K562 (cell line): ENCODE measurements around the gene CPA2. TPM values are rescaled to one million over a fixed set of nuclear protein-coding genes. Genes with fewer than 3 reads are reported as not detected.

Experiments used
- ATAC-seq: fragments of 200-7000 bp; cut with Tn5 transposase; 3 replicates; pipeline ENCODE4 v1.9.1; 2020; ENCODE audit warnings: moderate library complexity
- BruUV-seq: library from RNA; stranded (reverse); fragments of 400-500 nt; replicated peaks from 2 replicates; lab custom pipeline; 2021; lab: Mats Ljungman, UMichigan
- CTCF ChIA-PET: fragments of 300-600 bp; formaldehyde crosslinking; extraction: SDS; loops from one replicate; lab custom pipeline; 2021; ENCODE audit warnings: low intra/inter-chr PET ratio; lab: Yijun Ruan, JAX
- POLR2A ChIA-PET: fragments of 300-600, 350-650 bp; sonication (Branson Sonifier 250); formaldehyde crosslinking; extraction: SDS; loops from one replicate; lab custom pipeline; 2021; ENCODE audit warnings: antibody characterized with exemption, inconsistent platforms; lab: Yijun Ruan, JAX
- DNase-seq, 4 experiments: peaks; one replicate each; pipeline versions ENCODE4 v3.0.0 to v3.0.0-alpha.2; 2011 to 2018; ENCODE audit warnings: low spot score in 3 of 4, mixed read lengths in 3 of 4; ENCODE audit errors: extremely low read depth in 1 of 4
- FAIRE-seq: peaks from 2 replicates; lab custom pipeline; 2011; peaks lifted over from hg19 to GRCh38; lab: Jason Lieb, UNC
- H2AFZ ChIP-seq: 2 replicates; pipeline ENCODE4 v1.6.0; 2011; ENCODE audit warnings: low read depth, low read length, control low read depth, inconsistent platforms
- H3K27ac ChIP-seq: fragments of 200-600 bp; 3 replicates; pipeline ENCODE4 v1.8.0; 2011; ENCODE audit warnings: low read depth, mild to moderate bottlenecking, control low read depth, inconsistent platforms, low read length, moderate library complexity, mixed read lengths; ENCODE audit errors: extremely low read depth
- H3K27me3 ChIP-seq, 2 experiments: fragments of 300-600 bp in 1 of 2; 2 replicates in 1 of 2; 3 replicates in 1 of 2; pipeline versions ENCODE4 v1.6.0 to v1.8.0; 2011; ENCODE audit warnings: inconsistent platforms in 2 of 2, low read length in 2 of 2, mild to moderate bottlenecking in 1 of 2, mixed read lengths in 1 of 2, moderate library complexity in 1 of 2; ENCODE audit not compliant: control insufficient read depth in 2 of 2, insufficient read depth in 2 of 2
- H3K36me3 ChIP-seq: fragments of 300-600 bp; 3 replicates; pipeline ENCODE4 v1.8.0; 2011; ENCODE audit warnings: mild to moderate bottlenecking, low read length, inconsistent platforms; ENCODE audit not compliant: control insufficient read depth, insufficient read depth
- H3K4me1 ChIP-seq, 2 experiments: fragments of 200-600 bp in 1 of 2; replicated peaks in 1 of 2; 2 replicates in 1 of 2; 3 replicates in 1 of 2; pipeline versions ENCODE4 v1.5.1 to v1.8.0; 2011; ENCODE audit warnings: inconsistent platforms in 2 of 2, low read length in 2 of 2, mild to moderate bottlenecking in 1 of 2, mixed read lengths in 1 of 2, moderate library complexity in 1 of 2; ENCODE audit not compliant: control insufficient read depth in 2 of 2, insufficient read depth in 2 of 2
- H3K4me2 ChIP-seq: 2 replicates; pipeline ENCODE4 v1.6.1; 2011; ENCODE audit warnings: low read length, control low read depth, inconsistent platforms, mixed read lengths; ENCODE audit not compliant: insufficient read depth
- H3K4me3 ChIP-seq: fragments of 200-600 bp; sonication (generic), shearing (Covaris generic); 2 replicates; pipeline ENCODE4 v1.5.1; 2016; ENCODE audit warnings: control low read depth, inconsistent platforms
- H3K79me2 ChIP-seq: fragments of 200-600 bp; 3 replicates; pipeline ENCODE4 v1.8.0; 2011; ENCODE audit warnings: low read length, inconsistent platforms; ENCODE audit not compliant: control insufficient read depth, insufficient read depth
- H3K9ac ChIP-seq, 2 experiments: 2 replicates each; pipeline versions ENCODE4 v1.6.0 to v1.6.1; 2011; ENCODE audit warnings: low read depth in 2 of 2, low read length in 2 of 2, control low read depth in 1 of 2, inconsistent platforms in 1 of 2, mild to moderate bottlenecking in 1 of 2, mixed read lengths in 1 of 2; ENCODE audit not compliant: insufficient read depth in 1 of 2
- H3K9me1 ChIP-seq: one replicate; pipeline ENCODE4 v1.6.0; 2011; ENCODE audit warnings: inconsistent platforms, mild to moderate bottlenecking, low read length, moderate library complexity; ENCODE audit not compliant: control insufficient read depth, insufficient read depth
- H3K9me3 ChIP-seq: replicated peaks from 2 replicates; pipeline ENCODE4 v1.5.1; 2011; ENCODE audit warnings: low read depth, low read length, inconsistent platforms; ENCODE audit not compliant: control insufficient read depth, insufficient read depth
- H4K20me1 ChIP-seq: replicated peaks from 2 replicates; pipeline ENCODE4 v1.6.1; 2011; ENCODE audit warnings: low read length, inconsistent platforms, mixed read lengths; ENCODE audit not compliant: control insufficient read depth, insufficient read depth
- CBX3 ChIP-seq, 2 experiments: IDR thresholded peaks; 1 replicate in 1 of 2; 2 replicates in 1 of 2; pipeline ENCODE4 v1.6.1; 2012; ENCODE audit warnings: inconsistent platforms in 2 of 2, low read length in 2 of 2, borderline replicate concordance in 1 of 2, control low read depth in 1 of 2
- FOXM1 ChIP-seq, 2 experiments: fragments of 450-650 bp in 1 of 2; sonication (generic) in 1 of 2; formaldehyde crosslinking in 1 of 2; IDR thresholded peaks; 2 replicates each; pipeline versions ENCODE4 v1.6.1 to v1.9.0; 2017 to 2022; ENCODE audit warnings: low read depth in 2 of 2, mild to moderate bottlenecking in 2 of 2, missing genetic modification reagents in 1 of 2, moderate library complexity in 1 of 2
- HLTF ChIP-seq: fragments of 450-650 bp; IDR thresholded peaks from 2 replicates; pipeline ENCODE4 v1.6.1; 2016
- LEF1 ChIP-seq: fragments of 450-650 bp; IDR thresholded peaks from 2 replicates; pipeline ENCODE4 v1.6.1; 2016; ENCODE audit warnings: mild to moderate bottlenecking
- STAG1 ChIP-seq: sonication (generic); formaldehyde crosslinking; IDR thresholded peaks from 2 replicates; pipeline ENCODE4 v1.5.0; 2020; ENCODE audit warnings: missing genetic modification reagents, borderline replicate concordance
- TRIM24 ChIP-seq, 2 experiments: fragments of 450-650 bp; IDR thresholded peaks; 2 replicates each; pipeline ENCODE4 v1.6.1; 2016
- TRIM28 ChIP-seq: fragments of 450-650 bp; IDR thresholded peaks from 2 replicates; pipeline ENCODE4 v1.6.1; 2017
- ZEB2 ChIP-seq: fragments of 450-650 bp; IDR thresholded peaks from 2 replicates; pipeline ENCODE4 v1.6.1; 2016
- WGBS: fragments of 100-300 bp; shearing (Covaris generic); methylation state at CpG from one replicate; pipeline ENCODE4 v1.1.6; 2016; ENCODE audit warnings: low coverage, mixed read lengths; ENCODE audit not compliant: insufficient coverage; ENCODE audit errors: missing lambda C conversion rate; 5-methylcytosine and 5-hydroxymethylcytosine counted together
- in situ Hi-C: fragments of 300-500 bp; cut with MboI; formaldehyde crosslinking; loops from 4 replicates; pipeline ENCODE4 v1.15.0; 2018; ENCODE audit warnings: inconsistent platforms, mixed read lengths
- intact Hi-C: fragments of 100-400 bp; cut with micrococcal nuclease; formaldehyde crosslinking; loops from 2 replicates; pipeline ENCODE4 v1.14.2; 2022
- polyA plus RNA-seq, 8 experiments: library from polyadenylated mRNA; depleted of rRNA in 4 of 8; stranded (reverse) in 5 of 8; unstranded in 3 of 8; fragments of >200 nt; fragmentation: Nextera tagmentation in 2 of 8; fragmentation: Illumina TruSeq in 1 of 8; extraction: Ambion mirVana in 2 of 8; extraction: Trizol in 1 of 8; gene quantifications; 2 replicates each; pipeline versions ENCODE4 v1.2.1 to v1.2.3, GENCODE V29; 2011 to 2014; ENCODE audit warnings: inconsistent platforms in 1 of 8, missing spikeins in 1 of 8
- total RNA-seq, 7 experiments: library from RNA; depleted of rRNA in 6 of 7; stranded (reverse); fragments of >200 nt in 6 of 7; fragmentation: Illumina TruSeq in 2 of 7; extraction: Trizol in 2 of 7; gene quantifications; 2 replicates each; pipeline versions ENCODE4 v1.2.1 to v1.2.3, GENCODE V29; 2011 to 2021; ENCODE audit warnings: low replicate concordance in 1 of 7
- TF ChIP-seq, protein P1 (sequence below): fragments of 200-600 bp; sonication (generic); IDR thresholded peaks from one replicate; pipeline ENCODE4 v1.6.1; 2012; ENCODE audit warnings: mild to moderate bottlenecking, low read depth, low read length, inconsistent platforms
- TF ChIP-seq, protein P2 (sequence below): fragments of 250-450 bp; sonication (Bioruptor Pico); IDR thresholded peaks from 2 replicates; pipeline ENCODE4 v1.5.1; 2021; ENCODE audit warnings: mild to moderate bottlenecking

Gene CPA2
- total and polyA plus RNA-seq, 9 of the 15 experiments (the other 6 are each of a cell fraction or from before 2014, with no cell fraction given): 0.04 to 0.84 (median 0.09) TPM; not detected in 4

DNA sequence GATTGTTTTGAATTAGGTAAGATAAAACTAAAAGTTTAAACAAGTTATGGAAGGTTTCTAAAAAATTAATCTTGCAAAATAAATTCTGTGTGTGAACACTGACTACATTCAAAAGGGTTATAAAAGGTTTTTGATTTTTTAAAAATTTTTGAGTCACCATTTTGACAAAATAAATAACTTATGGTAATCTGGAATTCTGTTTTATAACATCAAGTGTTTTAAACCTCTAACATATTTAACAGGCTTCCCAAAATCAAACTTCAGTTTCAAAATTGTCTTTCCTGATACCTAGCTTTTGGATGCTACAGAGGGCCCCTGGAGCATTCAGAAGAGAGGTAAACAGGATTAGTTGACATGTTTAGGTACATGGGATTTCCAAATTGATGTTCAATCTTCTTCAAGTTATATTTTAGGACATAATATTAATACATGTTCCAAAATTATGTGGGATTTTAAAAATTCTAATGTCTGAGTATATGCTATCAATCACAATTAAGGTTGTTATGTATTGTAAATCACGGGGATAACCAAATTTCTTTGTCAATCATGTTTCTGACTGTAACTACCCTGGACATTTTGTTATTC lies 8.1 kb upstream of the CPA2 start:
- WGBS: 0% methylated on average over 1 of the region's 1 CpG
- POLR2A ChIA-PET: no interaction called here
- TF ChIP-seq FOXM1 (IDR thresholded peaks at IDR 0.05; ENCODE audit: low read depth) (peak; percentile 39; the same call in 1 of the 2 replicates), FOXM1 (CRISPR knock-in tag; IDR thresholded peaks at IDR 0.05; ENCODE audit: low read depth) (no peak), STAG1 (CRISPR knock-in tag) (no peak), HLTF (peak; percentile 99), ZEB2 (peak; percentile 60; the same call in 1 of the 2 replicates), TRIM28 (peak; percentile 97), CBX3 (IDR thresholded peaks at IDR 0.05; ENCODE audit: borderline replicate concordance in 1 of 2, low read length in 2 of 2) (peak in 1 of 2 experiments; percentile 87; a peak in 1 of 3 replicates), TRIM24 (IDR thresholded peaks at IDR 0.05) (peak in 1 of 2 experiments; percentile 53; a peak in 1 of 4 replicates), LEF1 (0 out of 2 replicates have a peak, but pooled peaks have one; percentile 18)
- TF ChIP-seq, protein P1, sequence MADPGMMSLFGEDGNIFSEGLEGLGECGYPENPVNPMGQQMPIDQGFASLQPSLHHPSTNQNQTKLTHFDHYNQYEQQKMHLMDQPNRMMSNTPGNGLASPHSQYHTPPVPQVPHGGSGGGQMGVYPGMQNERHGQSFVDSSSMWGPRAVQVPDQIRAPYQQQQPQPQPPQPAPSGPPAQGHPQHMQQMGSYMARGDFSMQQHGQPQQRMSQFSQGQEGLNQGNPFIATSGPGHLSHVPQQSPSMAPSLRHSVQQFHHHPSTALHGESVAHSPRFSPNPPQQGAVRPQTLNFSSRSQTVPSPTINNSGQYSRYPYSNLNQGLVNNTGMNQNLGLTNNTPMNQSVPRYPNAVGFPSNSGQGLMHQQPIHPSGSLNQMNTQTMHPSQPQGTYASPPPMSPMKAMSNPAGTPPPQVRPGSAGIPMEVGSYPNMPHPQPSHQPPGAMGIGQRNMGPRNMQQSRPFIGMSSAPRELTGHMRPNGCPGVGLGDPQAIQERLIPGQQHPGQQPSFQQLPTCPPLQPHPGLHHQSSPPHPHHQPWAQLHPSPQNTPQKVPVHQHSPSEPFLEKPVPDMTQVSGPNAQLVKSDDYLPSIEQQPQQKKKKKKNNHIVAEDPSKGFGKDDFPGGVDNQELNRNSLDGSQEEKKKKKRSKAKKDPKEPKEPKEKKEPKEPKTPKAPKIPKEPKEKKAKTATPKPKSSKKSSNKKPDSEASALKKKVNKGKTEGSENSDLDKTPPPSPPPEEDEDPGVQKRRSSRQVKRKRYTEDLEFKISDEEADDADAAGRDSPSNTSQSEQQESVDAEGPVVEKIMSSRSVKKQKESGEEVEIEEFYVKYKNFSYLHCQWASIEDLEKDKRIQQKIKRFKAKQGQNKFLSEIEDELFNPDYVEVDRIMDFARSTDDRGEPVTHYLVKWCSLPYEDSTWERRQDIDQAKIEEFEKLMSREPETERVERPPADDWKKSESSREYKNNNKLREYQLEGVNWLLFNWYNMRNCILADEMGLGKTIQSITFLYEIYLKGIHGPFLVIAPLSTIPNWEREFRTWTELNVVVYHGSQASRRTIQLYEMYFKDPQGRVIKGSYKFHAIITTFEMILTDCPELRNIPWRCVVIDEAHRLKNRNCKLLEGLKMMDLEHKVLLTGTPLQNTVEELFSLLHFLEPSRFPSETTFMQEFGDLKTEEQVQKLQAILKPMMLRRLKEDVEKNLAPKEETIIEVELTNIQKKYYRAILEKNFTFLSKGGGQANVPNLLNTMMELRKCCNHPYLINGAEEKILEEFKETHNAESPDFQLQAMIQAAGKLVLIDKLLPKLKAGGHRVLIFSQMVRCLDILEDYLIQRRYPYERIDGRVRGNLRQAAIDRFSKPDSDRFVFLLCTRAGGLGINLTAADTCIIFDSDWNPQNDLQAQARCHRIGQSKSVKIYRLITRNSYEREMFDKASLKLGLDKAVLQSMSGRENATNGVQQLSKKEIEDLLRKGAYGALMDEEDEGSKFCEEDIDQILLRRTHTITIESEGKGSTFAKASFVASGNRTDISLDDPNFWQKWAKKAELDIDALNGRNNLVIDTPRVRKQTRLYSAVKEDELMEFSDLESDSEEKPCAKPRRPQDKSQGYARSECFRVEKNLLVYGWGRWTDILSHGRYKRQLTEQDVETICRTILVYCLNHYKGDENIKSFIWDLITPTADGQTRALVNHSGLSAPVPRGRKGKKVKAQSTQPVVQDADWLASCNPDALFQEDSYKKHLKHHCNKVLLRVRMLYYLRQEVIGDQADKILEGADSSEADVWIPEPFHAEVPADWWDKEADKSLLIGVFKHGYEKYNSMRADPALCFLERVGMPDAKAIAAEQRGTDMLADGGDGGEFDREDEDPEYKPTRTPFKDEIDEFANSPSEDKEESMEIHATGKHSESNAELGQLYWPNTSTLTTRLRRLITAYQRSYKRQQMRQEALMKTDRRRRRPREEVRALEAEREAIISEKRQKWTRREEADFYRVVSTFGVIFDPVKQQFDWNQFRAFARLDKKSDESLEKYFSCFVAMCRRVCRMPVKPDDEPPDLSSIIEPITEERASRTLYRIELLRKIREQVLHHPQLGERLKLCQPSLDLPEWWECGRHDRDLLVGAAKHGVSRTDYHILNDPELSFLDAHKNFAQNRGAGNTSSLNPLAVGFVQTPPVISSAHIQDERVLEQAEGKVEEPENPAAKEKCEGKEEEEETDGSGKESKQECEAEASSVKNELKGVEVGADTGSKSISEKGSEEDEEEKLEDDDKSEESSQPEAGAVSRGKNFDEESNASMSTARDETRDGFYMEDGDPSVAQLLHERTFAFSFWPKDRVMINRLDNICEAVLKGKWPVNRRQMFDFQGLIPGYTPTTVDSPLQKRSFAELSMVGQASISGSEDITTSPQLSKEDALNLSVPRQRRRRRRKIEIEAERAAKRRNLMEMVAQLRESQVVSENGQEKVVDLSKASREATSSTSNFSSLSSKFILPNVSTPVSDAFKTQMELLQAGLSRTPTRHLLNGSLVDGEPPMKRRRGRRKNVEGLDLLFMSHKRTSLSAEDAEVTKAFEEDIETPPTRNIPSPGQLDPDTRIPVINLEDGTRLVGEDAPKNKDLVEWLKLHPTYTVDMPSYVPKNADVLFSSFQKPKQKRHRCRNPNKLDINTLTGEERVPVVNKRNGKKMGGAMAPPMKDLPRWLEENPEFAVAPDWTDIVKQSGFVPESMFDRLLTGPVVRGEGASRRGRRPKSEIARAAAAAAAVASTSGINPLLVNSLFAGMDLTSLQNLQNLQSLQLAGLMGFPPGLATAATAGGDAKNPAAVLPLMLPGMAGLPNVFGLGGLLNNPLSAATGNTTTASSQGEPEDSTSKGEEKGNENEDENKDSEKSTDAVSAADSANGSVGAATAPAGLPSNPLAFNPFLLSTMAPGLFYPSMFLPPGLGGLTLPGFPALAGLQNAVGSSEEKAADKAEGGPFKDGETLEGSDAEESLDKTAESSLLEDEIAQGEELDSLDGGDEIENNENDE: no peak
- TF ChIP-seq, protein P2, sequence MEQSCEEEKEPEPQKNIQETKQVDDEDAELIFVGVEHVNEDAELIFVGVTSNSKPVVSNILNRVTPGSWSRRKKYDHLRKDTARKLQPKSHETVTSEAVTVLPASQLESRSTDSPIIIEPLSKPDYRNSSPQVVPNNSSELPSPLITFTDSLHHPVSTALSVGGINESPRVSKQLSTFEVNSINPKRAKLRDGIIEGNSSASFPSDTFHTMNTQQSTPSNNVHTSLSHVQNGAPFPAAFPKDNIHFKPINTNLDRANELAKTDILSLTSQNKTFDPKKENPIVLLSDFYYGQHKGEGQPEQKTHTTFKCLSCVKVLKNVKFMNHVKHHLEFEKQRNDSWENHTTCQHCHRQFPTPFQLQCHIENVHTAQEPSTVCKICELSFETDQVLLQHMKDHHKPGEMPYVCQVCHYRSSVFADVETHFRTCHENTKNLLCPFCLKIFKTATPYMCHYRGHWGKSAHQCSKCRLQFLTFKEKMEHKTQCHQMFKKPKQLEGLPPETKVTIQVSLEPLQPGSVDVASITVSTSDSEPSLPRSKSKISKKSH (CRISPR knock-in tag): peak; percentile 91

More for the DNA sequence above, 8.1 kb upstream of the CPA2 start:
- H3K4me2 ChIP-seq: no peak overlapping the region
- no peaks in the 10 kb centered on the region for H3K9me1 ChIP-seq
- no peaks in the 10 kb centered on the region for H3K4me1 ChIP-seq
- FAIRE-seq: no peak
- peaks cover 7% of the 10 kb centered on the region for H3K9me3 ChIP-seq
- no peak for ATAC-seq
- in situ Hi-C loops (no loop called here), intact Hi-C loops (no loop called here)
- no peak overlapping the region for H3K9ac ChIP-seq
- H3K4me3 ChIP-seq: no peak overlapping the region
- CTCF ChIA-PET: no interaction called here
- peaks cover 0 to 7% of the 10 kb centered on the region in 2 experiments; a peak in 2 of 5 replicates for H3K27me3 ChIP-seq
- H2AFZ ChIP-seq: no peak overlapping the region
- H3K27ac ChIP-seq: no peak overlapping the region
- H4K20me1 ChIP-seq: no peaks in the 10 kb centered on the region
- DNase-seq: no peak
- no peaks in the 10 kb centered on the region for H3K36me3 ChIP-seq
- no peaks in the 10 kb centered on the region for H3K79me2 ChIP-seq
- BruUV-seq: no TSS peak
